ENCODE measurements around the gene WDR3. TPM values are rescaled to one million over a fixed set of nuclear protein-coding genes. Genes with fewer than 3 reads are reported as not detected.

Gene WDR3
- total and polyA plus RNA-seq, 10 of the 15 experiments (the other 5 are each of a cell fraction or from before 2014, with no cell fraction given), result 24.0 to 66.5 (median 42.9) TPM

- Histone ChIP-seq H2AFZ (ENCODE audit: control insufficient read depth, low read depth, low read length) (no peak overlapping the region), H3K9me3 (replicated peaks; ENCODE audit: control insufficient read depth, insufficient read depth, low read length) (no peaks in the 10 kb centered on the region), H3K27ac (ENCODE audit: control insufficient read depth, insufficient read depth) (no peak overlapping the region), H3K27me3 (replicated peaks in 1 of 2; ENCODE audit: control insufficient read depth in 2 of 2, insufficient read depth in 2 of 2, low read length in 1 of 2) (no peaks in the 10 kb centered on the region), H3K36me3 (ENCODE audit: control insufficient read depth in 2 of 2, insufficient read depth in 2 of 2, low read length in 1 of 2) (no peaks in the 10 kb centered on the region), H3K4me3 (no peak overlapping the region), H3K4me1 (ENCODE audit: control insufficient read depth, insufficient read depth, low read length) (no peaks in the 10 kb centered on the region), H3K9ac (ENCODE audit: control insufficient read depth, insufficient read depth, low read length) (no peak overlapping the region), H4K20me1 (ENCODE audit: control insufficient read depth, insufficient read depth) (no peaks in the 10 kb centered on the region), H3K4me2 (ENCODE audit: control insufficient read depth, insufficient read depth) (no peak overlapping the region), H3K79me2 (ENCODE audit: control insufficient read depth, insufficient read depth, low read length) (no peaks in the 10 kb centered on the region)
- no peak for ATAC-seq
- ChIA-PET SMC1A (ENCODE audit: uncharacterized antibody, unreplicated experiment) (no interaction called here), CTCF (no interaction called here), RAD21 (ENCODE audit: unreplicated experiment) (interaction anchor here (0.6 kb wide), 1 partner anchor 13 kb away, joined by 3 read pairs; no protein-coding TSS in a partner anchor), POLR2A (no interaction called here)
- BruUV-seq (replicated peaks), result no TSS peak
- no peak for FAIRE-seq
- 17% methylated on average over 3 of the region's 3 CpGs for WGBS (ENCODE audit: insufficient coverage, insufficient replicate concordance, low lambda C conversion rate, missing lambda C conversion rate)
- in situ Hi-C loops (cut with MboI) (no loop called here), intact Hi-C loops (cut with micrococcal nuclease; ENCODE audit: unreplicated experiment) (no loop called here)
- DNase-seq (ENCODE audit: low read depth, low spot score), result no peak
- TF ChIP-seq ESRRA (IDR thresholded peaks at IDR 0.05; ENCODE audit: low read length) (no peak), DPF2 (IDR thresholded peaks at IDR 0.05) (no peak), ZNF217 (IDR thresholded peaks at IDR 0.05) (no peak), MEF2A (IDR thresholded peaks at IDR 0.05; ENCODE audit: insufficient read depth, low read depth, low read length) (no peak), ZNF207 (IDR thresholded peaks at IDR 0.05; ENCODE audit: borderline replicate concordance) (no peak), NKRF (conservative IDR thresholded peaks at IDR 0.05) (no peak), ETV6 (conservative IDR thresholded peaks at IDR 0.05 in 1 of 2, IDR thresholded peaks at IDR 0.05 in 1 of 2; ENCODE audit: borderline replicate concordance in 1 of 2, low read depth in 1 of 2) (no peak), SPI1 (IDR thresholded peaks at IDR 0.05; ENCODE audit: borderline replicate concordance, insufficient read depth, low read depth, low read length) (no peak), ELK1 (IDR thresholded peaks at IDR 0.05; ENCODE audit: low read depth, low read length) (no peak), ASH2L (IDR thresholded peaks at IDR 0.05; ENCODE audit: borderline replicate concordance, low read depth) (no peak), SMAD1 (IDR thresholded peaks at IDR 0.05; ENCODE audit: low read depth, partially characterized antibody) (no peak), BMI1 (IDR thresholded peaks at IDR 0.05; ENCODE audit: borderline replicate concordance) (no peak), TCF3 (IDR thresholded peaks at IDR 0.05; ENCODE audit: borderline replicate concordance, insufficient read depth, low read depth, low read length) (no peak), NR2C2 (IDR thresholded peaks at IDR 0.05; ENCODE audit: borderline replicate concordance, control insufficient read depth, insufficient read length, low read depth) (no peak), ZNF592 (IDR thresholded peaks at IDR 0.05) (no peak)
These were observed 46.8 kb downstream of the WDR3 start for GRCh38 chr1:117976381-117976780.
